GM19463 (cell line): Measurements from ENCODE around the gene CEP295NL.
"Not testable (repeated sequence)": the region's sequence is repeated elsewhere in the genome, so short reads cannot be mapped to it uniquely, and the experiment has no call there.

Source experiments
- ATAC-seq: cut with Tn5 transposase; IDR thresholded peaks from one replicate; pipeline ENCODE4 v1.9.1; 2021; ENCODE audit warnings: mild to moderate bottlenecking, moderate library complexity; ENCODE audit not compliant: unreplicated experiment

CEP295NL gene, protein sequence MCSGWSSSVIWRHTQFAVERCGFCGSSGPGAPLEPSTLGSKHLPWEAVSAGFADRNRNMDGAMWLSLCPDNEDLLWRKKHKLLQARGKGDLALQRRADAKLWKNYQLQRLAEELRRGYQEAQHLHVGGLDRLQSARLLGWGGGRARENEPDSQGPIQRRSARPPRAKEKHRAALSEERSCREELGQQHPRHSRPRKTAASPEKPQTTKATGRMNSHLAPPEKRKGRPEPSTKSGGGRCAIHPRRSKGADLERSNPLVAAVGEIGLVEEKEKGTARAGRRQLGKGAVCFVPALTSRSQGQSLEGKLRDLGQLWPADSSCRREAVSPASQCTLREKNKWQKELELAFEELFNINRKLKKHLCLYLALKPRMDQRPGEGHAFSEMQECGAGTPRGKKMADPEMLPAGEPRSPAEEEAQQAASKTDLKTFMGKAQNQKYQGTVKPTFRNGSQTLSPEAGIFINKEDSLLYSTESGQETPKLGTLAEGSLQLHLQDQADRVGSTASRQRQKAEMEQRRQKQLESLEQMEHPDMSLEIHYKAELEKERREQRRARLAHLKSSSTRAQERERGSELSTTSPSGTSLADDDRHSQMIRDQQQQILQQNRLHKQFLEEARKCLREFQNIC

GRCh38 chr17:78903101-78903779 is at the start of gene CEP295NL:
CEP295NL (minus strand) TSS chr17:78903201; CDS start chr17:78901828, 1,373 bp downstream.
- ATAC-seq: no peak

DNA sequence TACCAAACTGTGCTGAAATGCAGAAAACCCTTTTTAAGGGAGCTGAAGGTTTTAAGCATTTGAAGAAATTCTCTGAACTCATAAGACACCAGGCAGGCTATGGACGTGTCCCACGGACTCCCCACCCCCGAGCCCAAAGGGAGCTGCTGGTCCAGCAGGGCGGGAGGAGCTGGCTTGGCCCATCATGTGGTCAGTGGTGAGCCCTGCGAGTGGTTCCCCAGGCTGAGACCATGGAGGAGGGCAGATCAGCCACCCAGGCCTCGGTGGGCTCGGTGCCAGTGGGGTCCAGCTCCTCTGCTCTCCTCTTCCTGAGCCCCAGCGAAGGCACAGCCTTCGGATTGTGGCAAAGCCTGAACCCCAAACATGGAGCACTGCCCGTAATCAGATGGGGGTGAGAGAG is 49.7 kb upstream of the CEP295NL start:
- ATAC-seq: no peak

GRCh38 chr17:78951967-78952551 is 49.1 kb upstream of the CEP295NL start:
- ATAC-seq: no peak

DNA sequence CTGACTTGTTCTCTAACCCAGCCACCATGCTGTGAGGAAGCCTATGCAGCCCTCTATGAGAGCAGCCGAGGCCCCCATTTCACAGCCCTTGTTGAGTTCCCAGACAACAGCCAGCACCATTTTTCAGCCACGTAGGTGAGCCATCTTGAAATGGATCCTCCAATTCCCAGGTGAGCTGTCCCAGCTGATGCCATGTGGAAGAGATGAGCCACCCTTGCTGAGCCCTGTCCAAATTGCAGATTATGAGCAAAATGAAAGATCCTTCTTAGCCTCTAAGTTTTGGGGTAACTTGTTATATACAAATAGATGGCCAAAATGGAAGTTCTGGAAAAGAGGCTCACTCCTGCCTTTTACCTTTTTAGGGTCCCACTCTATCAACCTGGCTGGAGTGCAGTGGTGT is 47.9 kb upstream of the CEP295NL start:
- ATAC-seq: no peak

DNA sequence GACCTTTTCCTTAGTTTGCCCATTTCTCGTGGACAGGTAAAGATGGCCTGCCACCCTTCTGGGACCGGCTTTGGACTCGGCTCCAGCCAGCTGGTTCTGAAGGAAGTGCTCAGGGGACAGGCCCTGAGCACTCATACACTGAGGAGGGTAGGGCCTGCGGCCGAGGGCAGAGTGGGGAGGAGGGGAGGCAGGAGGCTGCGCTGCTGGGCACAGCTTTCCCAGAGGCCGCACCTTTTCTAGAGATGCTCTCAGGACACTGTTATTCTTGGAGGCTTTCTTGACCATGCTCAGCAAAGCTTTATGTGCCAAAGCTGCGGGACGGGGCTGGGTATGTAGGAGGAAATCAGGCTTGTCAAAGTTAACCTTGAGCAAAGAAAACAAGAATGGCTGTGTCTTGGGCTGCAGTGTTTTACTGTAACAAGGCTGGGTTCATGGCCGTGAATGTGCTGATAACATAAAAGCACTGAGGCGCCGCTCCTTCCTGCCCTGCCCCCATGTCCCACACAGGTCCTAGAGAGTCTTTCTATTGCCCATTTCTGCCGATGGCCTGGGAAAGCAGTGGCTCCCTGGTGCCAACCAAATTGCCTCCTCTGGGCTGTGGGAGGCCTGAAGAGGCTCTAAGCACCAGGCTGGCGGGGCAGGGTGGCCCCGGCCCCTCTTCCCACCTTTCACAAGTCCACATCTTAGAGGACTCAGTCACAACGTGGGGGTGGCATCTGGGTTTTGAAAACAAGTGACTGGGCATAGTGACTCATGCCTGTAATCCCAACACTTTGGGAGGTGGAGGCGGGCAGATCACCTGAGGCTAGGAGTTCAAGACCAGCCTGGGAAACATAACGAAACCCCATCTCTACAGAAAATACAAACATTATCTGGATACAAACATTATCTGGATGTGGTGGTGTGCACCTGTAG is 44.5 kb upstream of the CEP295NL start:
- no peak for ATAC-seq

DNA sequence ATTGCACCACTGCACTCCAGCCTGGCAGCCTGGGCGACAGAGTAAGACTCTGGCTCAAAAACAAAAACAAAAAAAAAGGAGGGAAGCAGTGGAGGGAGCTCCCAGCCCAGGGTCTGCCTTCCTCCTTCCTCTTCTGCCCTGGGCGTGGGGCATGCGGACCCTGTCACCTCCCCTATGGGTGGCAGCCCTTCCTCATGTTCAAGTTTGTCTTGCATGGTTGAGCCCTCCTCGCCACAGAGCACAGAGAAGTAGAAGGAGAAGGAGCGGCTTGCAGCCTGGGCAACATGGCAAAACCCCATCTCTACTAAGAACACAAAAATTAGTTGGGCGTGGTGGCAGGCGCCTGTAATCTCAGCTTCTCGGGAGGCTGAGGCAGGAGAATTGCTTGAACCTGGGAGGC is 43.6 kb upstream of the CEP295NL start:
- ATAC-seq: no peak

- no peak for ATAC-seq
Observed at GRCh38 chr17:78946131-78946530, 43.1 kb upstream of the CEP295NL start.

GRCh38 chr17:78945455-78945854 is 42.5 kb upstream of the CEP295NL start:
- ATAC-seq: not testable (repeated sequence)

DNA sequence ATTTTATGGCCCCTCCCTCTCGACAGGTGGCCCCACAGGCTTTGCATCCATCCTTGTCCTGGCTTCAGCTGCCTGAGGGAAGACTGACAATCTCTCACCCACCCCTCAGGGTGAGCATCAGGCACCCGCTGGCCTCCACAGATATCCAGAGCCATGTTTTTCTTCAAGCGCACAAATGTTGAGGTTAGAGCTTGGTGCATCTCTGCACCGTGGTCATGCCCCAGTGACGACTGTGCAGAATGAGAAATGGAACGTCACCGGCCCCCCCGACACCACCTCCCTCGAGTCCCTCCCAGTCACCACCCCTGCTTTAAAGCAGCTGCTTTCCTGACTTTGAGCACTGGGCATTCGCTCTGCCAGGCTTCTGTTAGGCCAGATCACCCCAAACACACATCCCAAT is 42.0 kb upstream of the CEP295NL start:
- no peak for ATAC-seq

DNA sequence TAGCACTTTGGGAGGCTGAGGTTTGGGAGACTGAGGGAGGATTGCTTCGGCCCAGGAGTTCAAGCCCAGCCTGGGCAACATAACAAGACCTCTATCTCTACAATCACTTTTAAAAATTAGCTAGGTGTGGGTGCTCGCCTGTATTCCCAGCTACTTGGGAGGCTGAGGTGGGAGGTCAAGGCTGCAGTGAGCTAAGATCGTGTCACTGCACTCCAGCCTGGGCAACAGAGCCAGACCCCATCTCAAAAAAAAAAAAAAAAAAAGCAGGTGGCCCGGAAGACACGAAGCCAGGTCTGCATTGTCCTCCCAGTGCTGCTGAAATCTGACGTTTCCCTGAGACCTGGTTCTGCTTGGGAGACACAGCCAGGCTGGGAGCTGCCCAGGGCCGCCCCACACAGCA is 41.0 kb upstream of the CEP295NL start:
- no peak for ATAC-seq

- ATAC-seq: no peak
Observed at GRCh38 chr17:78940708-78941107, 37.7 kb upstream of the CEP295NL start.

- no peak for ATAC-seq
Observed at GRCh38 chr17:78940258-78940657, 37.3 kb upstream of the CEP295NL start.

- ATAC-seq: no peak
Observed at GRCh38 chr17:78939615-78940014, 36.6 kb upstream of the CEP295NL start.

DNA sequence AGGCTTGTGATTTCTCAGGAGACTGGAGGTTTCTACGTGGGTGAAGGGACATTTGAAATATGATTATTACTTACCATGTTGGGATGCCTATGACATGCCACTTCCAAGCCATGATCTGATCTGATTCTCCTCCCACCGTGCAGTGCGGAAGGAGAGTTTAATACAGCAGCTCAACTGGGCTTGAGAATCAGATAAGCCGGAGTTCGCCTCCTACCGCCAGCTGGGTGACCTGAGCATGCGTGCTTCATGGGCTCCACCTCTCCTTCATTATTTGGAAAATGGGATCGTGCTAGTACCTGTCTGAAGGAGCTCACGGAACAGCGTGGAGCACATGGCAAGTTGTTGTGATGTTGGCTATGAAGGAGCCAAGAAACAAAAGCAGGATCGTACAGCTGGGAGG is 34.6 kb upstream of the CEP295NL start:
- ATAC-seq: no peak

DNA sequence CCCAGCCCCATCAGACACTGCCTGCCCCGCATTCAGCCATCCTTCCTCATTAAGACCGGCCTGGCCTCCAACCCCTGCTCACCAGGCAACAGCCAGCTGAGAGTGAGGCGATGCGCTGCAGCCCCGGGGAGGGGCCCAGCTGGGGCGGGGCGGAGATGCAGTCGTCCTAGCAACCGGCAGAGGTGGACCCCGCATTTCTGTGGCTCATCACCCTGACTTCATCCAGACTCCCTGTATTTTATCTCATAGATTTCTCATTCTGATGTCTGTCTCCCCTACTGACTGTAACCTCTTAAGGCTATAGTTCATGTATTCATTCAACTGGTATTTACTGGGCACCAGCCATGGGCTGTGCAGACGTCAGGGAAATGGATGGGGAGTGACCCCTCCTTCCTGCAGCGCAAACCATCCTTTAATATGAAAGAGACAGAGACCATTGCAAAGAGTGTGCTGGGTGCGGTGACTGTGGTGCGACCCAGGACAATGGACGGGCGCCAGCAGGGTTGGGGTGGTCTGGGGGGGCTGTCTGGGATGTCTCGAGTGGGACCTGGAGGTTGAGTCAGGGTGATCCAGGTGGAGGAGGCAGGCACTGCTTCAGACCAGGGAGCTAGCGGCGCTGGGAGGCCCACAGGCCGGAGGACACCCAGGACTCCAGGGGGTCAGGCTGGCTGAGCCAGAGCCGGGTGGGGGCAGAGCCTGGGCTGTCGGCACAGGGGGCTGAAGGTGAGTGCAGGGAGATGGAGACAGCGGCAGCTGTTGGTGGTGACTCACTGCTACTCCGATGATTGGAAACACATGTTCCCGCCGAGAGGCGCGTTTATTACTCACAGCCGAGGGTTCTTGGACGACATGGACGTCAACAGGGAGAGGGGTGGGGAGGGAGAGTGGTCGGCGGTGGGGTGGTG is 32.7 kb upstream of the CEP295NL start:
- ATAC-seq: no peak

- ATAC-seq: no peak
Observed at GRCh38 chr17:78934681-78935418, 31.8 kb upstream of the CEP295NL start.

GRCh38 chr17:78933959-78934568 is 31.1 kb upstream of the CEP295NL start:
- no peak for ATAC-seq
